ENCODE data around the gene DDX24. TPM values are rescaled to one million over a fixed set of nuclear protein-coding genes. Genes with fewer than 3 reads are reported as not detected.

DDX24 gene
- total and polyA plus RNA-seq, 9 of the 15 experiments (the other 6 are each of a cell fraction or from before 2014, with no cell fraction given), result 82.4 to 175 (median 122) TPM

- TF ChIP-seq, protein P1, sequence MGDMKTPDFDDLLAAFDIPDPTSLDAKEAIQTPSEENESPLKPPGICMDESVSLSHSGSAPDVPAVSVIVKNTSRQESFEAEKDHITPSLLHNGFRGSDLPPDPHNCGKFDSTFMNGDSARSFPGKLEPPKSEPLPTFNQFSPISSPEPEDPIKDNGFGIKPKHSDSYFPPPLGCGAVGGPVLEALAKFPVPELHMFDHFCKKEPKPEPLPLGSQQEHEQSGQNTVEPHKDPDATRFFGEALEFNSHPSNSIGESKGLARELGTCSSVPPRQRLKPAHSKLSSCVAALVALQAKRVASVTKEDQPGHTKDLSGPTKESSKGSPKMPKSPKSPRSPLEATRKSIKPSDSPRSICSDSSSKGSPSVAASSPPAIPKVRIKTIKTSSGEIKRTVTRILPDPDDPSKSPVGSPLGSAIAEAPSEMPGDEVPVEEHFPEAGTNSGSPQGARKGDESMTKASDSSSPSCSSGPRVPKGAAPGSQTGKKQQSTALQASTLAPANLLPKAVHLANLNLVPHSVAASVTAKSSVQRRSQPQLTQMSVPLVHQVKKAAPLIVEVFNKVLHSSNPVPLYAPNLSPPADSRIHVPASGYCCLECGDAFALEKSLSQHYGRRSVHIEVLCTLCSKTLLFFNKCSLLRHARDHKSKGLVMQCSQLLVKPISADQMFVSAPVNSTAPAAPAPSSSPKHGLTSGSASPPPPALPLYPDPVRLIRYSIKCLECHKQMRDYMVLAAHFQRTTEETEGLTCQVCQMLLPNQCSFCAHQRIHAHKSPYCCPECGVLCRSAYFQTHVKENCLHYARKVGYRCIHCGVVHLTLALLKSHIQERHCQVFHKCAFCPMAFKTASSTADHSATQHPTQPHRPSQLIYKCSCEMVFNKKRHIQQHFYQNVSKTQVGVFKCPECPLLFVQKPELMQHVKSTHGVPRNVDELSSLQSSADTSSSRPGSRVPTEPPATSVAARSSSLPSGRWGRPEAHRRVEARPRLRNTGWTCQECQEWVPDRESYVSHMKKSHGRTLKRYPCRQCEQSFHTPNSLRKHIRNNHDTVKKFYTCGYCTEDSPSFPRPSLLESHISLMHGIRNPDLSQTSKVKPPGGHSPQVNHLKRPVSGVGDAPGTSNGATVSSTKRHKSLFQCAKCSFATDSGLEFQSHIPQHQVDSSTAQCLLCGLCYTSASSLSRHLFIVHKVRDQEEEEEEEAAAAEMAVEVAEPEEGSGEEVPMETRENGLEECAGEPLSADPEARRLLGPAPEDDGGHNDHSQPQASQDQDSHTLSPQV (IDR thresholded peaks at IDR 0.05), result peak; percentile 90
- TF ChIP-seq IRF9 (tag; IDR thresholded peaks at IDR 0.05), result no peak
- no peak for TF ChIP-seq RBFOX2 (IDR thresholded peaks at IDR 0.05; ENCODE audit: low read depth, low read length)
- TF ChIP-seq ZBTB9 (CRISPR knock-in tag; IDR thresholded peaks at IDR 0.05), result 0 out of 2 replicates have a peak, but pooled peaks have one; percentile 22
- TF ChIP-seq HDAC6 (IDR thresholded peaks at IDR 0.05; ENCODE audit: low read depth, low read length), result no peak
- no peak for TF ChIP-seq CUX1 (CRISPR knock-in tag; IDR thresholded peaks at IDR 0.05)
- no peak for TF ChIP-seq MTA2 (IDR thresholded peaks at IDR 0.05; ENCODE audit: low read depth)
- no peak for TF ChIP-seq E2F6 (IDR thresholded peaks at IDR 0.05; ENCODE audit: borderline replicate concordance in 1 of 2, extremely low read depth in 1 of 2, insufficient read depth in 1 of 2, insufficient read length in 1 of 2, low read depth in 1 of 2, low read length in 1 of 2, poor library complexity in 1 of 2, severe bottlenecking in 1 of 2)
- no peak for TF ChIP-seq ZNF224 (CRISPR knock-in tag; IDR thresholded peaks at IDR 0.05)
- TF ChIP-seq SPI1 (IDR thresholded peaks at IDR 0.05; ENCODE audit: borderline replicate concordance, low read depth, low read length), result no peak
- TF ChIP-seq TEAD4 (IDR thresholded peaks at IDR 0.05; ENCODE audit: low read length), result no peak
- TF ChIP-seq TEAD4 (CRISPR knock-in tag; IDR thresholded peaks at IDR 0.05; ENCODE audit: borderline replicate concordance), result no peak
- no peak for TF ChIP-seq NR2C1 (IDR thresholded peaks at IDR 0.05)
- peak; percentile 69 for TF ChIP-seq NR2C1 (tag; IDR thresholded peaks at IDR 0.05)
Observed at GRCh38 chr14:94089479-94089878, 8.5 kb upstream of the DDX24 start (continued).
